SH-SY5Y (cell line): Measurements from ENCODE around the gene FXYD3.

Experiments used
- GATA2 ChIP-seq: IDR thresholded peaks from 2 replicates; pipeline ENCODE4 v1.6.1; 2011; ENCODE audit warnings: mild to moderate bottlenecking, low read depth, low read length
- GATA3 ChIP-seq: IDR thresholded peaks from 2 replicates; pipeline ENCODE4 v1.6.1; 2011; ENCODE audit warnings: low read depth, mild to moderate bottlenecking, low read length, moderate library complexity

- TF ChIP-seq GATA2 (no peak), GATA3 (no peak)
Measured at GRCh38 chr19:35087393-35087792, 28.2 kb upstream of the FXYD3 start.
